OCI-LY3 (cell line): ENCODE results near the gene HSD17B11.
"Not testable (repeated sequence)": the region's sequence is repeated elsewhere in the genome, so short reads cannot be mapped to it uniquely, and the experiment has no call there.

Experiments used
- H2AFZ ChIP-seq: fragments of 200-600, 300-600 bp; shearing (Covaris generic); 2 replicates; pipeline ENCODE4 v1.6.0; 2014; ENCODE audit warnings: antibody characterized with exemption, low read depth, low read length
- H3K27ac ChIP-seq: fragments of 200-600, 300-600 bp; sonication (generic); 2 replicates; pipeline ENCODE4 v1.5.1; 2014; ENCODE audit warnings: mild to moderate bottlenecking, low read length, moderate library complexity, mixed read lengths
- H3K27me3 ChIP-seq: fragments of 200-600, 300-600 bp; sonication (generic); 2 replicates; pipeline ENCODE4 v1.6.1; 2014; ENCODE audit warnings: low read depth, low read length, mixed read lengths
- H3K36me3 ChIP-seq: fragments of 200-600, 300-600 bp; sonication (generic); replicated peaks from 2 replicates; pipeline ENCODE3; 2014; ENCODE audit warnings: low read depth, low read length, mixed read lengths
- H3K4me1 ChIP-seq: fragments of 300-600, 200-600 bp; sonication (generic); 2 replicates; pipeline ENCODE4 v1.6.1; 2014; ENCODE audit warnings: low read length, mixed read lengths
- H3K4me2 ChIP-seq: fragments of 200-600, 300-600 bp; sonication (generic); 2 replicates; pipeline ENCODE4 v1.6.1; 2014; ENCODE audit warnings: low read length, mixed read lengths
- H3K4me3 ChIP-seq: fragments of 300-600, 200-600 bp; sonication (generic); 2 replicates; pipeline ENCODE4 v1.5.1; 2014; ENCODE audit warnings: antibody characterized with exemption, mild to moderate bottlenecking, low read length, moderate library complexity
- H3K79me2 ChIP-seq: fragments of 300-600, 200-600 bp; shearing (Covaris generic); 2 replicates; pipeline ENCODE4 v1.6.1; 2014; ENCODE audit warnings: mild to moderate bottlenecking, low read length, mixed read lengths
- H3K9ac ChIP-seq: fragments of 300-600, 200-600 bp; shearing (Covaris generic); 2 replicates; pipeline ENCODE4 v1.6.0; 2014; ENCODE audit warnings: mild to moderate bottlenecking, low read length, moderate library complexity
- H3K9me3 ChIP-seq: fragments of 200-600, 300-600 bp; shearing (Covaris generic); 2 replicates; pipeline ENCODE4 v1.6.1; 2014; ENCODE audit warnings: low read length, mixed read lengths; ENCODE audit not compliant: insufficient read depth
- H4K20me1 ChIP-seq: fragments of 200-600, 300-600 bp; sonication (generic); 2 replicates; pipeline ENCODE4 v1.6.1; 2016; ENCODE audit warnings: low read length, mixed read lengths; ENCODE audit not compliant: insufficient read depth
- EZH2phosphoT487 ChIP-seq: fragments of 200-600 bp; shearing (Covaris generic); IDR thresholded peaks from 2 replicates; pipeline ENCODE4 v1.6.1; 2018; ENCODE audit warnings: antibody characterized with exemption, mixed run types, low read depth
- TF ChIP-seq, protein P1 (sequence below): fragments of 200-600, 300-600 bp; sonication (generic); IDR thresholded peaks from 2 replicates; pipeline ENCODE4 v1.5.1; 2014; ENCODE audit warnings: antibody characterized with exemption, low read length, low read depth

The HSD17B11 gene

DNA sequence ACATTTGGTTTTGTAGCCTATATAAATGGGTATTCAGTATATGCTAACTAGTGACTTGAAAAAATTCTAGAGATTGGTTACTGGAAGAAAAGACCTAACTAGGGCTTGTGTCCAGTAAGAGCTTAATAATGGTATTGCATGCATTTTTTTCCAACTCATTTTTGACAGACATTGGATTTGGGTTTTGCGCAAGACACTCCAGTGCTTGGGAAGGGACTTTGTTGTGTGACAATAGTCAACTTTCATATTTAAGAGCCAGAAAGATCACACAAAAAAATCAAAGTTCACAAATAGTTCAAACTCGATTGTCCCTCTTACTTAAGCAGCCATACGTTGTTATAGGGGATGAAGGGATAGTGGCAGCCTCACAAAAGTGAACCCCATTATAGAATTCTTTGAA is 1.2 kb upstream of the HSD17B11 start:
- Histone ChIP-seq H3K79me2 (peaks cover 25% of the 10 kb centered on the region), H3K9ac (peak overlapping the region; percentile 78; the same call in 1 of the 2 replicates), H3K4me1 (0 out of 2 replicates have a peak, but pooled peaks cover 11% of the 10 kb centered on the region), H3K4me3 (peak overlapping the region; percentile 79), H3K27ac (no peak overlapping the region), H3K9me3 (no peaks in the 10 kb centered on the region), H3K36me3 (no peaks in the 10 kb centered on the region), H3K4me2 (peak overlapping the region; percentile 98), H2AFZ (0 out of 2 replicates have a peak overlapping the region, but pooled peaks have one; percentile 98), H4K20me1 (no peaks in the 10 kb centered on the region), H3K27me3 (peaks cover 9% of the 10 kb centered on the region; the same call in 1 of the 2 replicates)
- TF ChIP-seq, protein P1, sequence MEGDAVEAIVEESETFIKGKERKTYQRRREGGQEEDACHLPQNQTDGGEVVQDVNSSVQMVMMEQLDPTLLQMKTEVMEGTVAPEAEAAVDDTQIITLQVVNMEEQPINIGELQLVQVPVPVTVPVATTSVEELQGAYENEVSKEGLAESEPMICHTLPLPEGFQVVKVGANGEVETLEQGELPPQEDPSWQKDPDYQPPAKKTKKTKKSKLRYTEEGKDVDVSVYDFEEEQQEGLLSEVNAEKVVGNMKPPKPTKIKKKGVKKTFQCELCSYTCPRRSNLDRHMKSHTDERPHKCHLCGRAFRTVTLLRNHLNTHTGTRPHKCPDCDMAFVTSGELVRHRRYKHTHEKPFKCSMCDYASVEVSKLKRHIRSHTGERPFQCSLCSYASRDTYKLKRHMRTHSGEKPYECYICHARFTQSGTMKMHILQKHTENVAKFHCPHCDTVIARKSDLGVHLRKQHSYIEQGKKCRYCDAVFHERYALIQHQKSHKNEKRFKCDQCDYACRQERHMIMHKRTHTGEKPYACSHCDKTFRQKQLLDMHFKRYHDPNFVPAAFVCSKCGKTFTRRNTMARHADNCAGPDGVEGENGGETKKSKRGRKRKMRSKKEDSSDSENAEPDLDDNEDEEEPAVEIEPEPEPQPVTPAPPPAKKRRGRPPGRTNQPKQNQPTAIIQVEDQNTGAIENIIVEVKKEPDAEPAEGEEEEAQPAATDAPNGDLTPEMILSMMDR: no peak
- TF ChIP-seq EZH2phosphoT487: no peak

DNA sequence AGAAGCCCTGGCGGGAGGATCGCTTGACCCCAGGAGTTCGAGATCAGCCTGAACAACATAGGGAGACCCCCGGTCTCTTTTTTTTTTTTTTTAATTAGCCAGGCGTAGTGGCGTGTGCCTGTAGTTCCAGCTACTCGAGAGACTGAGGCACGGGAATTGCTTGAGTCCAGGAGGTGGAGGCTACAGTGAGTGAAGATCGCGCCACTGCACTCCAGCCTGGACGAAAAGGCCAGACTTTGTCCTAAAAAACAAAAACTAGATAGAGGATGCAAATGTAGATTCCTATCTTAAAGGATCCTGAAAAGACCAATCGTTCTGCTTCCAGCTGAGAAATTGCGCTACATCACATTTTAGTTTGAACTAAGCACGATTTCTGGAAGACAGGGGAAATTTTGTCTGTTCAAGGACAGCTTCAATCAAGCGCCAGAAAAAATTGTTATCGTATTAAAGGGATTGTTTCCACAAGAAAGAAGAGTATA is 627 bp upstream of the HSD17B11 start:
- Histone ChIP-seq H3K27me3 (peaks cover 9% of the 10 kb centered on the region; the same call in 1 of the 2 replicates), H3K4me1 (0 out of 2 replicates have a peak, but pooled peaks cover 11% of the 10 kb centered on the region), H3K79me2 (peaks cover 31% of the 10 kb centered on the region), H3K4me2 (peak overlapping the region; percentile 98), H3K9me3 (no peaks in the 10 kb centered on the region), H4K20me1 (no peaks in the 10 kb centered on the region), H3K27ac (peak overlapping the region; percentile 28; the same call in 1 of the 2 replicates), H3K4me3 (peak overlapping the region; percentile 79), H2AFZ (peak overlapping the region; percentile 98), H3K9ac (peak overlapping the region; percentile 78), H3K36me3 (no peaks in the 10 kb centered on the region)
- TF ChIP-seq, protein P1: no peak
- no peak for TF ChIP-seq EZH2phosphoT487

DNA sequence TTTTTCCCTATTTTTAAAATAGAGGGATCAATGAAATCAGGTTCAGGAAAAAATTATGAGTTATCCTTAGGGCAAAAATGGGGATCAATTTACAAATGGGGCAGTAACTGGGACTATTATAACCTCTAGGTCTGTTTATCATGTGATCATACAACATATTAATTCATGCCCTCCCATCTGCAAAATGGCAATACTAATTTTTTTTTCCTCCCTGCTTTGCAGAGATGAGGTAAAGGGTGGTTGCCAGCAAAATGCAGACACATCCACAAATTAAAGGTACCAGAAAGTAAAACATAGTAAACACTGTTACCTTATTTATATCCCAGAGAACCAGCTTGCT is 467 bp downstream of the HSD17B11 start:
- Histone ChIP-seq H3K9me3 (no peaks in the 10 kb centered on the region), H3K4me1 (0 out of 2 replicates have a peak, but pooled peaks cover 11% of the 10 kb centered on the region), H3K4me2 (peak overlapping the region; percentile 98), H2AFZ (peak overlapping the region; percentile 81), H4K20me1 (no peaks in the 10 kb centered on the region), H3K36me3 (no peaks in the 10 kb centered on the region), H3K27ac (peak overlapping the region; percentile 44), H3K4me3 (peak overlapping the region; percentile 79), H3K79me2 (peaks cover 37% of the 10 kb centered on the region), H3K9ac (peak overlapping the region; percentile 74), H3K27me3 (peaks cover 9% of the 10 kb centered on the region; the same call in 1 of the 2 replicates)
- no peak for TF ChIP-seq EZH2phosphoT487
- TF ChIP-seq, protein P1: no peak

DNA sequence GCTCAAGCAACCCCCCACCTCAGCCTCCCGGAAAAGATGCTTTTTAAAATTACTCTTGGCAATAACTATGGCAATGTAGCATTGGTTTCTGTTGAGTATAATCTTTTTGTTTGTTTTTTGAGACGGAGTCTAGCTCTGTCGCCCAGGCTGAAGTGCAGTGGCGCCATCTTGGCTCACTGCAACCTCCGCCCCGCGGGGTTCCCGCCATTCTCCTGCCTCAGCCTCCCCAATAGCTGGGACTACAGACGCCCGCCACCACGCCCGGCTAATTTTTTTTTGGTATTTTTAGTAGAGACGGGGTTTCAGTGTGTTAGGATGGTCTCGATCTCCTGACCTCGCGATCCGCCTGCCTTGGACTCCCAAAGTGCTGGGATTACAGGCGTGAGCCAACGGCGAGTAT is 933 bp downstream of the HSD17B11 start:
- H2AFZ ChIP-seq, H3K27me3 ChIP-seq, H3K9me3 ChIP-seq, H3K36me3 ChIP-seq, H4K20me1 ChIP-seq: not testable (repeated sequence)
- Histone ChIP-seq H3K79me2 (peaks cover 37% of the 10 kb centered on the region), H3K4me2 (peak overlapping the region; percentile 98), H3K4me3 (peak overlapping the region; percentile 79), H3K9ac (peak overlapping the region; percentile 74), H3K4me1 (0 out of 2 replicates have a peak, but pooled peaks cover 11% of the 10 kb centered on the region), H3K27ac (peak overlapping the region; percentile 44; the same call in 1 of the 2 replicates)
